Vagina (tissue), 2 donors: ENCODE results near the gene CAPZA1.

Experiments
- POLR2A ChIP-seq, 2 donors: fragments of 450-650 bp; IDR thresholded peaks; one replicate each; pipeline ENCODE4 v1.6.1; 2017; ENCODE audit warnings: antibody characterized with exemption in 2 of 2, mild to moderate bottlenecking in 2 of 2, moderate library complexity in 2 of 2
- POLR2AphosphoS5 ChIP-seq, 2 donors: sonication (generic); formaldehyde crosslinking; IDR thresholded peaks; one replicate each; pipeline ENCODE4 v1.9.0; 2017; ENCODE audit warnings: antibody characterized with exemption in 2 of 2, mild to moderate bottlenecking in 2 of 2, low read depth in 1 of 2; ENCODE audit not compliant: insufficient read depth in 1 of 2
- TF ChIP-seq, protein P1 (sequence below), 3 experiments: fragments of 450-650 bp in 2 of 3; fragments of 200-600 bp in 1 of 3; sonication (generic) in 1 of 3; IDR thresholded peaks; one replicate each; pipeline ENCODE4 v1.5.1; 2017 to 2019; ENCODE audit warnings: antibody characterized with exemption in 3 of 3, mild to moderate bottlenecking in 2 of 3, moderate library complexity in 2 of 3

DNA sequence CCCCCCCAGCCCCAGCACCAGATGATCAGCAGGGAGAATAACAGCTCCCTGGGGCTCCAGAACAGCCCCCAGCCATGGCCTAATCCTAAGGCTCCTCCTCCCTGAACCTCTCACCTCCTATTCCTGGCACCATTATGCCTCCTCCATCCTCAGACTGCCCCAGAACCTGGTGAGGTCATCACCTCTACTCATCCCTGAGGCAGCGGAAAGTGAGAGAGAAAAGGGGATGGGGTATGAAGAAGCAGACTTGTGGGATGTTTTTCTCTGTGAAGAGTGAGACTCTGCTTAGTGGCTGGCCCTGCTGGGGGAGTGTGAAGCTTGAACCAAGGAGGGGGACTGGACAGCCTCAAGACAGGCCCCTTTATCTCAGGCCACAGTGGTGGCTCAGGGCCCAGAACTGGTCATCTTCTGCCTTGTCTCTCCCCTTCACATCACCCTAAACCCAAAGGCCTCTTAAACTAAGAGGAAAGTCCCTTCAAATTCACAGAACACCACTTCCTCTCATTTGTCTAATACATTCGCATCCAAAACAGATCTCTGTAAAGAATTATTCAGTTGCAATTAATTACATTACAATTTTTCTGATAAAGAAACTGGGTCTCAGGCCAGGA, 97.7 kb downstream of the CAPZA1 start:
- TF ChIP-seq, protein P1, sequence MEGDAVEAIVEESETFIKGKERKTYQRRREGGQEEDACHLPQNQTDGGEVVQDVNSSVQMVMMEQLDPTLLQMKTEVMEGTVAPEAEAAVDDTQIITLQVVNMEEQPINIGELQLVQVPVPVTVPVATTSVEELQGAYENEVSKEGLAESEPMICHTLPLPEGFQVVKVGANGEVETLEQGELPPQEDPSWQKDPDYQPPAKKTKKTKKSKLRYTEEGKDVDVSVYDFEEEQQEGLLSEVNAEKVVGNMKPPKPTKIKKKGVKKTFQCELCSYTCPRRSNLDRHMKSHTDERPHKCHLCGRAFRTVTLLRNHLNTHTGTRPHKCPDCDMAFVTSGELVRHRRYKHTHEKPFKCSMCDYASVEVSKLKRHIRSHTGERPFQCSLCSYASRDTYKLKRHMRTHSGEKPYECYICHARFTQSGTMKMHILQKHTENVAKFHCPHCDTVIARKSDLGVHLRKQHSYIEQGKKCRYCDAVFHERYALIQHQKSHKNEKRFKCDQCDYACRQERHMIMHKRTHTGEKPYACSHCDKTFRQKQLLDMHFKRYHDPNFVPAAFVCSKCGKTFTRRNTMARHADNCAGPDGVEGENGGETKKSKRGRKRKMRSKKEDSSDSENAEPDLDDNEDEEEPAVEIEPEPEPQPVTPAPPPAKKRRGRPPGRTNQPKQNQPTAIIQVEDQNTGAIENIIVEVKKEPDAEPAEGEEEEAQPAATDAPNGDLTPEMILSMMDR (IDR thresholded peaks at IDR 0.05): no peak
- TF ChIP-seq POLR2A (IDR thresholded peaks at IDR 0.05) (no peak), POLR2AphosphoS5 (IDR thresholded peaks at IDR 0.05; ENCODE audit: insufficient read depth in 1 of 2, low read depth in 1 of 2) (no peak)
